Activated T-helper 17 cell treated with anti-CD3 and anti-CD28 coated beads, Interleukin-2, amount 50 U/mL, for 72 hours (primary cell): ENCODE measurements around the gene KCNN2. TPM values are rescaled to one million over a fixed set of nuclear protein-coding genes. Genes with fewer than 3 reads are reported as not detected.

Experiments used
- ATAC-seq: fragments of 150-1000 bp; cut with Tn5 transposase; replicated peaks from 2 replicates; pipeline ENCODE4 v1.10.0; 2021; ENCODE audit warnings: mild to moderate bottlenecking, moderate library complexity
- H3K27ac Mint-ChIP-seq: one replicate; pipeline ENCODE4 v1.8.0; 2022; ENCODE audit warnings: mixed read lengths
- H3K27me3 Mint-ChIP-seq: one replicate; pipeline ENCODE4 v1.8.0; 2022; ENCODE audit warnings: mixed read lengths
- H3K36me3 Mint-ChIP-seq: one replicate; pipeline ENCODE4 v1.8.0; 2022; ENCODE audit warnings: low read depth, mild to moderate bottlenecking, mixed read lengths
- H3K4me1 Mint-ChIP-seq: one replicate; pipeline ENCODE4 v1.8.0; 2022; ENCODE audit warnings: mixed read lengths
- H3K4me3 Mint-ChIP-seq: one replicate; pipeline ENCODE4 v1.8.0; 2022; ENCODE audit warnings: mild to moderate bottlenecking, mixed read lengths
- H3K9me3 Mint-ChIP-seq: one replicate; pipeline ENCODE4 v1.8.0; 2022; ENCODE audit warnings: mixed read lengths
- total RNA-seq, 2 donors: library from RNA; stranded (reverse); gene quantifications; one replicate each; pipeline ENCODE4 v1.2.3, GENCODE V29; 2022

Gene KCNN2
- not detected for total RNA-seq

DNA sequence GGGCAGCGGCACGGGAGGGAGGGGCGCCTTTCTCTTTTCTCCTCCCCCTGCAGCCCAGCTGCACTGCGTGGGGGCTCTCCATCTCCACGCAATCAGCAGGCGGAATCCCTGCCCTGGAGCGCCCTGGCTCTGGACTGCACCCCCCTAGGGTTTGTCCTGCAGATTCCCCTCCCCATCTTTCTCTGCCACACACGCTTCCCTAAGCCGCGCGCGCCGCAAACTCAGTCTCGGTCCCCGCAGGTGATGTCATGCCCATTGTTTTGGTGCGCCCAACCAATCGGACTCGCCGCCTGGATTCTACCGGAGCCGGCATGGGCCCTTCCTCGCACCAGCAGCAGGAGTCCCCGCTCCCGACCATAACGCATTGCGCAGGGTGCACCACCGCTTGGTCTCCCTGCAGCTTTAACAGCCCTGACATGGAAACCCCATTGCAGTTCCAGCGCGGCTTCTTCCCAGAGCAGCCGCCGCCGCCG lies at the start of gene KCNN2:
TSS of gene KCNN2 (plus strand) at position 347 of the 473 bp plus-strand sequence. CDS start at position 417, 70 bp downstream.
- Mint-ChIP-seq H3K4me3 (no peak within 1 kb of the TSS), H3K27ac (no peak within 1 kb of the TSS), H3K4me1 (no peaks in the 10 kb centered on the region), H3K27me3 (peaks cover 31% of the 10 kb centered on the region), H3K9me3 (no peaks in the 10 kb centered on the region), H3K36me3 (peaks cover 5% of the 10 kb centered on the region)
- no peak for ATAC-seq

DNA sequence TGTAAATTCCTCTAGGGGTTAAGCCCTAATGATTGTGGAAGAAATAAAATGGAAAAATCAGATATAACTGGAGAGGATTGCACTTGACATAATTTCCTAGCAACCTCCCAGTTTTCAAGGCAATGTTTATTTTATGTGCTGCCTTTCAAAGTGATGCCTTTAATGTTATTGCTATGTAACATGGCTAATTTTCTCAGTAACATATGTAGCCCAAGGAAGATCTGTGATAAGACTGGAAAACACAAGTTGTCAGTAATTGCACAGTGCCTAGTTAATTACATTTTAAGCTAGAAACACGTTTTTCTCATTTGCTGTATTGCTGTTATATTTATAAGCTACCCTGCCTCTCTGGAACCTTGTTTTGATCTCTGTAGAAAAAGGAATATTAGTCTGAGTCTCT lies 49.2 kb upstream of the KCNN2 start:
- H3K27me3 Mint-ChIP-seq = peaks cover 4% of the 10 kb centered on the region
- H3K4me1 Mint-ChIP-seq = no peaks in the 10 kb centered on the region
- ATAC-seq = no peak
- H3K27ac Mint-ChIP-seq = no peak overlapping the region
- H3K36me3 Mint-ChIP-seq = no peaks in the 10 kb centered on the region
- no peak overlapping the region for H3K4me3 Mint-ChIP-seq
- H3K9me3 Mint-ChIP-seq = no peaks in the 10 kb centered on the region

DNA sequence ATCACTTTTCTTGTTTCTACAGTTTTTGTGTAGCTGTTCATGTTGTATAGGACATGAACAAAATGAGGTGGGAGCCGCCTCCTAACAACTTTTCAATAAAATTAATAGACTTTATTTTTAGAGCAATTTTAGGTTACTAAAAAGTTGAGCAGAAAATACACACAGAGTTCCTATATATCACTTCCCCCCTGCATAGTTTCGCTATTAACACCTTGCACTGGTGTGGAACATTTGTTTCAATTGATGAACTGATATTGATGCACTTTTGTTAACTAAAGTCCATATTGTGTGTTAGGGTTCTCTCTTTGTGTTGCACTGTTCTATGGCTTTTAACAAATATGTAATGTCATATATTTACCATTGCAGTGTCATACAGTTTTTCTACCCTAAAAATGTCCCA lies 47.8 kb upstream of the KCNN2 start:
- peaks cover 4% of the 10 kb centered on the region for H3K27me3 Mint-ChIP-seq
- no peaks in the 10 kb centered on the region for H3K4me1 Mint-ChIP-seq
- H3K27ac Mint-ChIP-seq = no peak overlapping the region
- H3K9me3 Mint-ChIP-seq = no peaks in the 10 kb centered on the region
- H3K36me3 Mint-ChIP-seq = no peaks in the 10 kb centered on the region
- no peak for ATAC-seq
- H3K4me3 Mint-ChIP-seq = no peak overlapping the region

DNA sequence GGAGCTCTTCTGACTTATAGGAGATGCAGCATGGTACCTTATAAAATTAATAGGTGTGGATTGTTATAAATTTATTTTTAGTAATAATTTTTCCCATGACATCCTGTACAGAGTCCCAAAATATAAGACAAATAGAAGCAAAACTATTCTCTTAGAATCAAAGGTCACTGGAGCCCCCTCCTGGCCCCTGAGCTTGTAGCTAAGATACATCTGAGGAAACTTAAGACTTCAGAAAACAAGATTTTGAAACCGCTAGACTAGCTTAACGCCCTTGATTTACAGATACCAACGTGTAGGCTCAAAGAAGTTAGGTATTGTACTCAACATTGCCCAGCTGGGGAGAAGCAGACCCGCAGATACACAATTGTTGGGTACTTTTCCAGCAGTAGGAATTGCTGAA lies 45.7 kb upstream of the KCNN2 start:
- H3K9me3 Mint-ChIP-seq = no peaks in the 10 kb centered on the region
- no peaks in the 10 kb centered on the region for H3K4me1 Mint-ChIP-seq
- H3K4me3 Mint-ChIP-seq = no peak overlapping the region
- H3K36me3 Mint-ChIP-seq = no peaks in the 10 kb centered on the region
- peaks cover 4% of the 10 kb centered on the region for H3K27me3 Mint-ChIP-seq
- H3K27ac Mint-ChIP-seq = no peak overlapping the region
- ATAC-seq = no peak

DNA sequence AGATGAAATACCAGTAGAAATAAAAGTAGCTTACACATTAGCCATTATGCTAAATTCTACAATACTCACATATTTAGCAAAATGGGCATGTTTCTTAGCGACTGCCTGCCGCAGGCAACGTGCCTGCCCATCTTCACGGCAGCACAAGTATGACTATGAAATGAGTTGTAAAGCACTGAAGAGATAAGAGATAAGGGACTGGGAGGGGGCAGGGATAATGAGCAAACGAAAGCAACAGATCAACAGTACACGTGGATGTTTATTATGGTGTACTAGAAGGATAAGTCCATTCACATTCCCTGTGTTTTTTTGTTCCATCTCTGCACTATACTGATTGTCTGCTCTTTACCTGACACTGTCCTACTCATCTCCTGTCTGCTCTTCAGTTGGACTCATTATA lies 44.1 kb upstream of the KCNN2 start:
- H3K4me1 Mint-ChIP-seq = no peaks in the 10 kb centered on the region
- no peaks in the 10 kb centered on the region for H3K36me3 Mint-ChIP-seq
- no peak overlapping the region for H3K27ac Mint-ChIP-seq
- no peaks in the 10 kb centered on the region for H3K9me3 Mint-ChIP-seq
- H3K4me3 Mint-ChIP-seq = no peak overlapping the region
- ATAC-seq = no peak
- H3K27me3 Mint-ChIP-seq = peaks cover 4% of the 10 kb centered on the region

DNA sequence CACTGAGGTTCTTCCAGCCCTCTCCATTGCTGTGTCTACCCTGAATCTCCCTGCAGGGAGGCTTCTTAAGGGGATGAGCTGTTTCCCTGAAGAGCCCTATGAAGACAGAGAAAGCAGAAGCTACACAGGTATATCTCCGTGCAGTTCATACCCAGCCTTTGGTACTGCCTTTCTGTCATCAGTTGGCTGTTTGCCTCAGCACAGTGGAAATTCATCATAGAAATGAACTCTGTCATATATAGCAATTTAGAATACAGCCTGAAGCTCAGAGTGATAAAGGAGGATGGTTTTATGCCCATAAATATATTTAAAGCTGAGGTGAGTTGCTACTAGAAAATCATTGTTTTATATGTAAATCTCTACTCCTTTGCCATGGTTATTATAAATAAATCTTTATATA lies 42.6 kb upstream of the KCNN2 start:
- no peak overlapping the region for H3K4me3 Mint-ChIP-seq
- H3K27me3 Mint-ChIP-seq = peaks cover 4% of the 10 kb centered on the region
- no peaks in the 10 kb centered on the region for H3K4me1 Mint-ChIP-seq
- no peak for ATAC-seq
- no peaks in the 10 kb centered on the region for H3K36me3 Mint-ChIP-seq
- no peaks in the 10 kb centered on the region for H3K9me3 Mint-ChIP-seq
- no peak overlapping the region for H3K27ac Mint-ChIP-seq

DNA sequence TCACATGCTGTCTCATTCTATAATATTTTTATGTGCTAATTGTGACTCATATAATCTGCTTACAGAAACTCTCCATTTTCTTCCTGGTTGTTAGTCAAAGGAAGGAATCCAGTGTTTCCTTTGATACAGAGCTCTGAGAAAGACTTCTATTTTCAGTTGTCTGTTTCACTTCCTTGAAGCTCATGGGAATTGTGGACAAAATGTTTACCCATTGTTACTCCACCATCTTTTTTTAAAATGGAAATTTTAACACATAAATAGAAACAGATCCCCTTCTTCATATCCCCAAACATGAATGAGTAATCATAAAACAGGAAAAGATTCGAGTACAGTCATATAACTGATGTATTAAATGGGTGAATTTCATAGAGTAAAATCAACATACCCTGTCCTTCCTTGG lies 42.0 kb upstream of the KCNN2 start:
- Mint-ChIP-seq H3K9me3 (no peaks in the 10 kb centered on the region), H3K4me1 (no peaks in the 10 kb centered on the region), H3K27ac (no peak overlapping the region), H3K36me3 (no peaks in the 10 kb centered on the region), H3K4me3 (no peak overlapping the region), H3K27me3 (peaks cover 4% of the 10 kb centered on the region)
- no peak for ATAC-seq

DNA sequence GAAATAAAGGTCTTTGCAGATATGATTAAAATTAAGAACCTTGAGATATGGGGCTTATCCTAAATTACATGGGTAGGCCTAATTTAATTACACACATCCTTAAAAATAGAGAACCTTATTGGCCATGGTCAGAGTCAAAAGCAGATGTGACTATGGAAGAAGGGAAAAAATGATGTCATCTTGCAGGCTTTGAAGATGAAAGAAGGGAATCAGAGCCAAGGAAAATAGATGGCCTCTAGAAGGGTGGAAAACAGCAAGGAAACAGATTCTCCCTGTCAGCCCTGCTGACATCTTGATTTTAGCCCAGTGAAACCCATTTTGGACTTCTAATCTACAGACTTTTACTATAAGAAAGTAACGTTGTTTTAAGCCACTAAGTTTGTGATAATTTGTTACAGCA lies 37.6 kb upstream of the KCNN2 start:
- Mint-ChIP-seq H3K4me3 (no peak overlapping the region), H3K27me3 (no peaks in the 10 kb centered on the region), H3K36me3 (no peaks in the 10 kb centered on the region), H3K27ac (no peak overlapping the region), H3K4me1 (no peaks in the 10 kb centered on the region), H3K9me3 (no peaks in the 10 kb centered on the region)
- no peak for ATAC-seq

DNA sequence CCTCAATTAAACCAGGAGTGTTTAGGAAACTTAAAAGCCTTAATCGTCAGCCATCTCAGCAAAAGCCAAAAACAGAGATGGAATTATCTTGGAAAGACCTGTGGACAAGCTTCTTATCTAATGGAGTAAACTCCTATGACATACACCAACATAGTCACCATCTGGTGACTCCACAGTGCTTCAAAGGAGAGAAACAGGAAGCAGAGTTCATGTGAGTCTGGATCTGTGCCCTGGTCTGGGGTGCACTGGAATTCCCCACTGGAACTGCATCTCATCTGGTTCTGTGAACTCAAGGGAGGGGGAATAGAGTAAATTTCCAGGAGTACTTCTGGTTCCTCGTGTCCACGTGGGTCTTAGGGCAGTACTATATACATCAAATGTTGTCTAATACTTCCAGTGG lies 36.3 kb upstream of the KCNN2 start:
- Mint-ChIP-seq H3K27me3 (no peaks in the 10 kb centered on the region), H3K9me3 (no peaks in the 10 kb centered on the region), H3K36me3 (no peaks in the 10 kb centered on the region)

DNA sequence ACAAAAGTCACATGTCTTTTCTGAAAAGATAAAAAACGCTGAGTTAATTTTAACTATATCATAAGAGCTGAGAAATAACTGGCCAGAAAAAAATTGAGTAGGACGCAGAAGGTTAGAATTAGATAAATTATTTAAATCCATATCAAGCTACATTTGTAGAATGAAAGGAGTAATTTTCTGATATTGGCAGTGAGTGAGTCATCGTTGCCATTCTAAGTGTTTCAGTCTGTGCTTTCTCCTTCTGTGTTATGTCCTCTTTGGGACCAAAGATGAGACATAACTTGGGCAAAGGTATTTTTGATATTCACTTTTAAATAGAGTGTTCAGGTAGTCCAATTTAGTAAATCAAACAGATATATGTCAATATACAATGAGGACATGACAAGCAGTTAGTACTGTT lies 34.4 kb upstream of the KCNN2 start:
- no peak for ATAC-seq
- Mint-ChIP-seq H3K36me3 (no peaks in the 10 kb centered on the region), H3K9me3 (no peaks in the 10 kb centered on the region), H3K27me3 (no peaks in the 10 kb centered on the region), H3K27ac (no peak overlapping the region), H3K4me3 (no peak overlapping the region), H3K4me1 (no peaks in the 10 kb centered on the region)

More for the DNA sequence above, 36.3 kb upstream of the KCNN2 start:
- Mint-ChIP-seq H3K4me1 (no peaks in the 10 kb centered on the region), H3K4me3 (no peak overlapping the region), H3K27ac (no peak overlapping the region)
- ATAC-seq = no peak

DNA sequence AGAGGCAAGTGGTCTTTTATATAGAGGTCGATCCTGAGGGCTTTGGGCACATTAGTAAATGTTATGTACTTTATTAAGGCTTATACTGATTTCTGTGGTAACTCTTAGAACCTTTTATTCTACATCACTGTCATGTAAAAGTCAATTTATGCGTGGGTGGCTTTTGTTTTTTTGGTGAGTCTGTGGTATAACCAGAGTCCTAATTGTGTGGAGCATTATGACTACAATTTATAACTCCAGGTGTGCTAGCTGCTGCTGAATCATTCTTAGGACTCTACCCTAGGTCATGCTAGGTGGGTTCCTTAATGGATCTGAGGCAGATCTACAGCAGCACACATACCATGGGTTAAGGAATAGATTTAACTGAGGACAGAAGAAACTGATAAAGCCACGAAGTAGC lies 33.9 kb upstream of the KCNN2 start:
- H3K9me3 Mint-ChIP-seq = no peaks in the 10 kb centered on the region
- H3K4me1 Mint-ChIP-seq = no peaks in the 10 kb centered on the region
- no peak overlapping the region for H3K4me3 Mint-ChIP-seq
- no peaks in the 10 kb centered on the region for H3K27me3 Mint-ChIP-seq
- no peak for ATAC-seq
- H3K36me3 Mint-ChIP-seq = no peaks in the 10 kb centered on the region
- H3K27ac Mint-ChIP-seq = no peak overlapping the region

DNA sequence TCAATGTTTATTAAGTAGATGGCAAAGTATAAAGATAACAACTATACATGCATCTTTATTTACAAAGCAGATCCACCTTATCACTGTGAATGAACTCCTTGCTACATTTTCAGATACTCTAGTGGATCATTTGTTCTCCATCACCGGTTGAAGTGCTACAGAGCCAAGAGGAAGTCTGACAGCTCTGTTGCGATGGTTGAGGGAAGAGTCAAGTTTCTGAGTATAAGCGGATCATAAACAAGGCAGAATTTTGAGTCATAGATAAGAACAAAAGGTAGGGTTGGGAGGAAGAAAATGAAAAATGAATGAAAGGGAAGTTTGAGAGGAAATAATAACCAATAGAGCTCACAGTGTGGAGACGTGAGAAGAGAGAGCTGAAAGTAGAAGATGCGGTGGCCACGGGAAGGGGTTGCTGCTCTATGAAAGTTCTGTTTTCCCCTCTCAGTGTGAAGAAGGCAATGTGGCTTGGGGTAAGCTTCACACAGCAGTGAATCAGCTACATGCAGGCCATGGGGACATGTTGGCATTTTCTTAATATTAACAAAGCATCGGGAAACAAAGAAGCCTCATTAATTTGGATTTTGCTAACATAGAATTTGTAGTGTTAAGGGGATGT lies 30.8 kb upstream of the KCNN2 start:
- Mint-ChIP-seq H3K36me3 (no peaks in the 10 kb centered on the region), H3K9me3 (no peaks in the 10 kb centered on the region), H3K27me3 (no peaks in the 10 kb centered on the region), H3K4me1 (no peaks in the 10 kb centered on the region), H3K27ac (no peak overlapping the region), H3K4me3 (no peak overlapping the region)
- no peak for ATAC-seq

DNA sequence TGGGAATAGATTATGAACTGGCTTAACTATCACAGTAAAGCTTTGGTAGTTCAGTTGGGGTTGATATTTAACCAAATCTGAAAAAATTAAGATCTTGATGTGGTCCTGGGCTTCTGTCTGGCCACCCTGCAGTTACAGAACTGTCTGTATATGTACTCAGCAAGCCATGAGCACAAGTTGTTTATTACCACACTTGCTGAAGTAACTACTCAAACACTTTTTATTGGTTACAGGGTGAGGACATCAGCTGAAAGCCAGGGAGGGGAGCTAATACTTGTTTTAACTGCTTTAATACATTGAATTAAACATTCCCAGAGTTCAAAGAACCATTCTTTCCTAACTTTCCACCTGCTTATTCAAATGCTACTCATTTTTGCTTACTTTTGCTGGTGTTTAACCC lies 29.4 kb upstream of the KCNN2 start:
- Mint-ChIP-seq H3K36me3 (no peaks in the 10 kb centered on the region), H3K27me3 (no peaks in the 10 kb centered on the region), H3K4me1 (no peaks in the 10 kb centered on the region), H3K4me3 (no peak overlapping the region), H3K9me3 (no peaks in the 10 kb centered on the region), H3K27ac (no peak overlapping the region)
- ATAC-seq = no peak

DNA sequence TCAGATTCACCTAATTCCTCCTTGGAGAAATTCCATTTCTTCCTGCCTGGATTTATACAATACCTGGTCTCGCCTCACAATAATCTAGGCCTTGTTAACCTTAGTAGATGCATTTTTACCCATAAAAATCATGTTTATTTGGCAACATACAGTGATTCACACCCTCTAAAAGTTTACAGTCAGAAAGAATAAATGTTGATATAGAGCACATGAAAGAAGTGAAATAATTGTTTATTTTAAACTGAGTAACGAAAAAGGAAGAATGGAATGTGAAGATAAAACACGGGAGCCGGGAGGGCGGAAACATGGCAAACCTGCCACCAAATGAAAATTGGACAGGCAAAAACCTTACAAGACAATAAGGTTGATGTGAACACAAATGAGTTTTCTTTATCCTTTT lies 28.9 kb upstream of the KCNN2 start:
- H3K4me1 Mint-ChIP-seq = no peaks in the 10 kb centered on the region
- no peak overlapping the region for H3K27ac Mint-ChIP-seq
- H3K9me3 Mint-ChIP-seq = no peaks in the 10 kb centered on the region
- H3K36me3 Mint-ChIP-seq = no peaks in the 10 kb centered on the region
- no peak for ATAC-seq
- no peak overlapping the region for H3K4me3 Mint-ChIP-seq
- H3K27me3 Mint-ChIP-seq = no peaks in the 10 kb centered on the region

DNA sequence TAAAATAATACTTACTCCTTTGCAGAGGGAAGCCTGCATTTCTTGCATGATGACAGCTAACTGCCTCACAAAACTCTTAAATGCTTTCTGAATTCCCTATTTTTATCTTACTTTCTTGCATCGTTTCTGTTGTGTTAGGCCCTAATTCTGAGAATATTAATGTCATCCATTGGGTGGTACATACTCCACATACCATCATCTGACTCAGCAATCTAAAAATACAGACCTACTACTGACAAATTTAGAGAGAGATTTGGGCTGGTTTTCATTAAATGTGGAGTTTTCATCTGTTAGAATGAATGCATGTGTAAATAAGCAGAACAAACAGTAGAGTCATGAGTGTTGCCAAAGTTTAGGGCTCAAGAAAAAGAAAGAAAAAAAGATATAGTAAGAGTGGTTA lies 26.5 kb upstream of the KCNN2 start:
- no peaks in the 10 kb centered on the region for H3K4me1 Mint-ChIP-seq

DNA sequence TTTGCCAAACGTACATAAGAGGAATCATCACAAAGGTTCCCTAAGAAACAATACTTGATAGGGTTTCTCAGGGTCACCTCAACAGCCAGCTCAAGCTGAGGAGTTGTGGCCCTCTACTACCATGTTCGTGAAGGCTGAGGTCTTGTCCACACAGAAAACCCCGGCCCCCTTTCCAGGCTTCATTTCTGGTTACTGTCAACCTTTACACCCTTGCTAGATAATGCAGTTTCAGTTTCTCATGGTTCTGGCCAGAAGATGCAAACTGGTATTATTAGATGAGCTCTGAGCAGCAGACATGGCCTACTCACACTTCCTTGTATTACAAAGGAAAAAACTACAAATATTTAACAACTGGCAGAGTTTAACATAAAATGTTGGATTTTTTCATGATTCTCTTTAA lies 22.8 kb upstream of the KCNN2 start:
- Mint-ChIP-seq H3K9me3 (peaks cover 3% of the 10 kb centered on the region), H3K4me1 (no peaks in the 10 kb centered on the region), H3K4me3 (no peak overlapping the region), H3K27me3 (no peaks in the 10 kb centered on the region), H3K27ac (no peak overlapping the region), H3K36me3 (no peaks in the 10 kb centered on the region)
- no peak for ATAC-seq

More for the DNA sequence above, 26.5 kb upstream of the KCNN2 start:
- no peak overlapping the region for H3K27ac Mint-ChIP-seq
- H3K27me3 Mint-ChIP-seq = no peaks in the 10 kb centered on the region
- no peak for ATAC-seq
- H3K9me3 Mint-ChIP-seq = no peaks in the 10 kb centered on the region
- no peak overlapping the region for H3K4me3 Mint-ChIP-seq
- no peaks in the 10 kb centered on the region for H3K36me3 Mint-ChIP-seq
